Ovary (tissue), 9 donors: ENCODE measurements around the gene F3. TPM values are rescaled to one million over a fixed set of nuclear protein-coding genes. Genes with fewer than 3 reads are reported as not detected.
"Not testable (repeated sequence)": the region's sequence is repeated elsewhere in the genome, so short reads cannot be mapped to it uniquely, and the experiment has no call there.

Source experiments
- DNase-seq, 5 donors: peaks; one replicate each; pipeline ENCODE4 v3.0.0-alpha.2; 2019 to 2020
- H3K27ac ChIP-seq, 2 donors: fragments of 200-600 bp; one replicate each; pipeline versions ENCODE4 v1.5.1 to v1.8.0; 2019 to 2022
- H3K27me3 ChIP-seq: fragments of 200-600 bp; one replicate; pipeline ENCODE4 v1.8.0; 2022
- H3K36me3 ChIP-seq: fragments of 200-600 bp; sonication (generic); one replicate; pipeline ENCODE4 v1.5.1; 2019
- H3K4me1 ChIP-seq: one replicate; pipeline ENCODE4 v1.8.1; 2013; ENCODE audit warnings: mild to moderate bottlenecking, moderate library complexity; ENCODE audit not compliant: insufficient read depth
- H3K4me3 ChIP-seq: fragments of 200-600 bp; sonication (generic); one replicate; pipeline ENCODE4 v1.5.1; 2017
- H3K9me3 ChIP-seq, 2 donors: fragments of 200-600 bp in 1 of 2; sonication (generic) in 1 of 2; one replicate each; pipeline versions ENCODE4 v1.5.1 to v1.8.1; 2013 to 2019; ENCODE audit warnings: mild to moderate bottlenecking in 1 of 2, moderate library complexity in 1 of 2
- CTCF ChIP-seq, 3 donors: fragments of 450-650 bp in 2 of 3; fragments of 200-600 bp in 1 of 3; IDR thresholded peaks; one replicate each; pipeline versions ENCODE4 v1.5.1 to v1.8.0; 2016 to 2022; ENCODE audit warnings: antibody characterized with exemption in 3 of 3, mild to moderate bottlenecking in 1 of 3
- EP300 ChIP-seq: sonication (generic); formaldehyde crosslinking; IDR thresholded peaks from one replicate; pipeline ENCODE4 v1.6.1; 2017; ENCODE audit warnings: antibody characterized with exemption
- POLR2A ChIP-seq: fragments of 450-650 bp; IDR thresholded peaks from one replicate; pipeline ENCODE4 v1.6.1; 2017; ENCODE audit warnings: antibody characterized with exemption, mild to moderate bottlenecking, moderate library complexity
- WGBS, 3 donors: extraction: QIAGEN DNeasy Blood & Tissue Kit in 1 of 3; methylation state at CpG; one replicate each; pipeline versions ENCODE4 v1.1.5 to v1.1.7; 2013 to 2017; 5-methylcytosine and 5-hydroxymethylcytosine counted together
- intact Hi-C, 4 donors: fragments of 100-400 bp; cut with DNase I; formaldehyde crosslinking; loops; one replicate each; pipeline versions ENCODE4 v1.11.0 to v1.15.1; 2022 to 2023
- polyA plus RNA-seq, 2 donors: library from polyadenylated mRNA; stranded (reverse); fragments of 200-250 nt in 1 of 2; fragments of 350-450 nt in 1 of 2; fragmentation: Illumina TruSeq in 1 of 2; extraction: RNeasy Lipid Tissue Mini Kit (QIAGEN cat#74804) in 1 of 2; gene quantifications; one replicate each; pipeline ENCODE4 v1.2.3, GENCODE V29; 2013 to 2014
- total RNA-seq, 7 donors: library from RNA; depleted of rRNA in 2 of 7; stranded (reverse); fragments of >200 nt in 2 of 7; fragmentation: NEBNext Ultra II Directional in 3 of 7; extraction: Animal tissue kit (Norgen Biotek cat#: 25700) in 3 of 7; gene quantifications; one replicate each; pipeline versions ENCODE4 v1.1.0 to v1.2.4, GENCODE V29; 2016 to 2023
- donor health status: DM: no; HTN: no; CAD: no; lungs with moderate emphysema.
- donor health status: DM: no; HTN: no; CAD: no.
- donor health status: Bipolar disorder and iron deficiency.
- donor health status: DM: yes; HTN: yes; CAD: no.
- donor health status: DM: no; HTN: no; CAD: no.
- donor health status: DM: yes; HTN: yes; CAD: no.

Gene F3
- total and polyA plus RNA-seq, 9 donors = 29.0 to 365 (median 92.4) TPM

- peaks cover 4% of the 10 kb centered on the region for H3K4me1 ChIP-seq
- H3K27ac ChIP-seq = no peak overlapping the region
- intact Hi-C loops = no loop called here
- DNase-seq = no peak
- H3K27me3 ChIP-seq = no peaks in the 10 kb centered on the region
- 77 to 99% (median 94%) methylated on average over 2 of the region's 2 CpGs for WGBS, 3 donors
- no peak overlapping the region for H3K4me3 ChIP-seq
- no peaks in the 10 kb centered on the region for H3K36me3 ChIP-seq
- TF ChIP-seq POLR2A (no peak), EP300 (no peak), CTCF (IDR thresholded peaks at IDR 0.05) (no peak)
- no peaks in the 10 kb centered on the region for H3K9me3 ChIP-seq
These were observed 41.0 kb upstream of the F3 start for GRCh38 chr1:94582565-94582964.

- Histone ChIP-seq H3K27ac (no peak overlapping the region), H3K36me3 (no peaks in the 10 kb centered on the region), H3K9me3 (no peaks in the 10 kb centered on the region), H3K4me3 (no peak overlapping the region), H3K27me3 (no peaks in the 10 kb centered on the region), H3K4me1 (peaks cover 4% of the 10 kb centered on the region)
- intact Hi-C loops = no loop called here
- no peak for DNase-seq
- TF ChIP-seq EP300 (no peak), POLR2A (no peak), CTCF (IDR thresholded peaks at IDR 0.05) (no peak)
- 80 to 88% (median 87%) methylated on average over 10 of the region's 10 CpGs for WGBS, 3 donors
These were observed 39.0 kb upstream of the F3 start for GRCh38 chr1:94580367-94581115.

- no peaks in the 10 kb centered on the region for H3K36me3 ChIP-seq
- H3K27me3 ChIP-seq = no peaks in the 10 kb centered on the region
- no peak overlapping the region for H3K4me3 ChIP-seq
- 0 to 49% (median 39%) methylated on average over 1 to 2 of the region's 2 CpGs for WGBS, 3 donors
- no peak overlapping the region for H3K27ac ChIP-seq
- peaks cover 4% of the 10 kb centered on the region for H3K4me1 ChIP-seq
- no peak for TF ChIP-seq EP300
- no peak for TF ChIP-seq CTCF (IDR thresholded peaks at IDR 0.05)
- H3K9me3 ChIP-seq = no peaks in the 10 kb centered on the region
- DNase-seq = no peak
- intact Hi-C loops = no loop called here
These were observed 38.3 kb upstream of the F3 start for GRCh38 chr1:94579876-94580294.

GRCh38 chr1:94578856-94579255 is 37.3 kb upstream of the F3 start:
- Histone ChIP-seq H3K4me3 (no peak overlapping the region), H3K27me3 (no peaks in the 10 kb centered on the region), H3K36me3 (no peaks in the 10 kb centered on the region), H3K4me1 (peaks cover 4% of the 10 kb centered on the region), H3K27ac (no peak overlapping the region), H3K9me3 (no peaks in the 10 kb centered on the region)
- WGBS, 3 donors = 80 to 89% (median 81%) methylated on average over 2 of the region's 2 CpGs
- TF ChIP-seq EP300 (no peak), CTCF (IDR thresholded peaks at IDR 0.05) (no peak)
- intact Hi-C loops = no loop called here
- no peak for DNase-seq

- DNase-seq, H3K36me3 ChIP-seq, H3K4me1 ChIP-seq, H3K4me3 ChIP-seq, H3K27ac ChIP-seq, H3K9me3 ChIP-seq, H3K27me3 ChIP-seq, intact Hi-C loops: not testable (repeated sequence)
These were observed 32.4 kb upstream of the F3 start for GRCh38 chr1:94573917-94574316.
